GM12891 (cell line): ENCODE data around the gene PHF3.

Experiments
- PAX5 ChIP-seq: IDR thresholded peaks from 2 replicates; pipeline ENCODE4 v1.6.1; 2011; ENCODE audit warnings: low read length, moderate library complexity, mild to moderate bottlenecking; ENCODE audit not compliant: insufficient read depth, severe bottlenecking
- POLR2A ChIP-seq: IDR thresholded peaks from 2 replicates; pipeline ENCODE4 v1.6.1; 2011; ENCODE audit warnings: low read depth, low read length, control low read depth
- POLR2AphosphoS5 ChIP-seq: IDR thresholded peaks from 2 replicates; pipeline ENCODE4 v1.6.1; 2011; ENCODE audit warnings: low read depth, low read length, control low read depth
- SPI1 ChIP-seq: IDR thresholded peaks from 2 replicates; pipeline ENCODE4 v1.6.1; 2011; ENCODE audit warnings: low read depth, low read length, control low read depth

DNA sequence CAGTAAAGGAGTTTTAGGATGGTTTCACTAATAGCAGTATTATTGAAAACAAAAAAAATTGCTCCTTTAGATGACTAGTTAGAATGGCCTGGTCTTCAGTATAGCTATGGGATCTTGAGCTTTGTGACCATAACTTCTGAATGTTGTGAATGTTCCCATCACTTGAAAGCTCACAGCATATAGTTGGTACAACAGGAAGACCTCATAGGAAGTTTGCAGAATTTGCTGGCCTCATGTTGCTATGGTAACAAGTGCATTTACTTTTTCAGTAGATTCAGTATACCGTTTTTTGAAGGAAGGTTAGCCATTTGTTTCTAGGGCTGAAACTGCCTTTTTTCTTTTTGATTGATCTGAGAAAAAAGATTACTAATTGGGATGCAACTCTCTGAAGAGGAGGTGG, 8.3 kb downstream of the PHF3 start:
- TF ChIP-seq POLR2A (no peak), POLR2AphosphoS5 (no peak), SPI1 (no peak), PAX5 (no peak)
